ENCODE results near the gene C16orf54.
"Not testable (repeated sequence)": the region's sequence is repeated elsewhere in the genome, so short reads cannot be mapped to it uniquely, and the experiment has no call there.

The C16orf54 gene, protein sequence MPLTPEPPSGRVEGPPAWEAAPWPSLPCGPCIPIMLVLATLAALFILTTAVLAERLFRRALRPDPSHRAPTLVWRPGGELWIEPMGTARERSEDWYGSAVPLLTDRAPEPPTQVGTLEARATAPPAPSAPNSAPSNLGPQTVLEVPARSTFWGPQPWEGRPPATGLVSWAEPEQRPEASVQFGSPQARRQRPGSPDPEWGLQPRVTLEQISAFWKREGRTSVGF

DNA sequence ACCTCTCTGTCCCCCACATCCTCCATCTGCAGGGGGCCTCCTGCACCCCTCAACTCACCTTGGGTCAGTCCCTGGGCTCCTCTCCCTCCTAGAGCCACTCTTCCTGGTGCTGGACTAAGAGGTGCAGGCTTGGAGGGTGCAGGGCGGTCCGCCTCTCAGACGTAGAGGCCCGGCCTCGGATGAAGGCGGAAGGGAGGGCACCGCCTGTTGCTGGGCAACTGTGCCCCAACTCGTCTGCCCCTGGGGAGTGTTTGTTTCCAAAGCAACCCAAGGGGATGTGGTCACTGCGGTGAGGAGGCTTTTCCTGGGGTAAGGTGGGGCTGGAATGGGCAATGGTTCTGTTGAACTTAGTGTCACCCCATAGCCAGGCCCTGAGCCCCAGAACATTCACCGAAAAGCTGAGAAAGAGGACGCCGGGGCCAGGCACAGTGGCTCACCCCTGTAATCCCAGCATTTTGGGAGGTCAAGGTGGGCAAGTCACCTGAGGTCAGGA is at the start of gene C16orf54:
TSS of gene C16orf54 (minus strand) at position 138 of the 493 bp plus-strand sequence. CDS start 1,039 bp downstream, outside the sequence.
- H3K27ac ChIP-seq, result peak within 1 kb of the TSS; percentile 91 to 98 (median 96)
- H3K9ac ChIP-seq, result peak within 1 kb of the TSS; percentile 87 to 95 (median 90)
- peaks cover 22 to 41% (median 34%) of the 10 kb centered on the region in 11 experiments for H3K36me3 ChIP-seq
- H3K27me3 ChIP-seq, result no peaks in the 10 kb centered on the region
- peaks cover 50 to 92% (median 83%) of the 10 kb centered on the region in 10 experiments for H3K4me1 ChIP-seq
- H3K9me3 ChIP-seq (replicated peaks in 1 of 11), result peaks cover 4 to 21% (median 11%) of the 10 kb centered on the region in 11 experiments; a peak in 17 of 22 replicates
- peak within 1 kb of the TSS; percentile 88 to 100 (median 97) for H3K4me2 ChIP-seq
- peak within 1 kb of the TSS; percentile 72 to 93 (median 80) for H3K4me3 ChIP-seq
- TF ChIP-seq Cebpa-rat (IDR thresholded peaks at IDR 0.05), result 0 out of 22 replicates have a peak, but pooled peaks of 1 of the 11 experiments have one; percentile 5
- peaks cover 0 to 29% (median 0%) of the 10 kb centered on the region in 11 experiments; a peak in 4 of 22 replicates for H4K20me1 ChIP-seq

DNA sequence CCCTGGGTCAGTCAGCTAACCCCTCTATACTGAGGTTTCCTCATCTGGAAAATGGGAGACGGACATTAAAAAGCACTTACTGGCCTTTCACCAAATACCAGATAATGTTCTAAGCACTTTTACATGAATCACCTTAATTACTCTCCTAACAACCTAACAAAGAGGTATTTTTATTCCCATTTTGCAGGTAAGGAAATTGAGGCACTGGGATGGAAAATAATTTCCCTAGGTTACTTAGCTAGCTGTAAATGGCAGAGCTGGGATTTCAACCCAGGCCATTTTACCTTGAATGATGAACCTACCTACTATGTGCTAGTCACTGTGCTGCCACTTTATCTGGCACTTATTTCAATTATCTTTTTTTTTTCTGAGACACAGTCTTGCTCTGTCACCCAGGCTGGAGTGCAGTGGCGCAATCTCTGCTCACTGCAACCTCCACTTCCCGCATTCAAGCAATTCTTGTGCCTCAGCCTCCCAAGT is 48.5 kb upstream of the C16orf54 start:
- peaks cover 27 to 73% (median 68%) of the 10 kb centered on the region in 11 experiments for H3K36me3 ChIP-seq
- H3K4me2 ChIP-seq, result peak overlapping the region in 6 of 11 experiments; percentile 33 to 93 (median 88); a peak in 5 of 22 replicates
- 0 out of 22 replicates have a peak overlapping the region, but pooled peaks of 1 of the 11 experiments have one; percentile 25 for H3K9ac ChIP-seq

DNA sequence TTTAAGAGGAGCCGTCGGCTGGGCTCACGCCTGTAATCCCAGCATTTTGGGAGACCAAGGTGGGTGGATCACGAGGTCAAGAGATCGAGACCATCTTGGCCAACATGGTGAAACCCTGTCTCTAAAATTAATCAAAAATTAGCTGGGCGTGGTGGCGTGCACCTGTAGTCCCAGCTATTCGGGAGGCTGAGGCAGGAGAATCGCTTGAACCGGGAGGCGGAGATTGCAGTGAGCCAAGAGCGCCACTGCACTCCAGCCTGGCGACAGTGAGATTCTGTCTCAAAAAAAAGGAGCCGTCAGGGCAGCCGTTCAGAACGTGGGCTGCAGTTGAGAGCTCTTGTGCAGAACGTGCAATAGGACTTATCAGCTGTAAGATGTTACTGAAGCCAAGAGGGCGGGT is 47.4 kb upstream of the C16orf54 start:
- H3K4me1 ChIP-seq, result peaks cover 29 to 51% (median 42%) of the 10 kb centered on the region in 10 experiments
- H4K20me1 ChIP-seq, result peaks cover 0 to 45% (median 22%) of the 10 kb centered on the region in 11 experiments; a peak in 11 of 22 replicates
- not testable (repeated sequence) for H3K4me3 ChIP-seq; H3K27ac ChIP-seq; H3K9me3 ChIP-seq (replicated peaks in 1 of 11); H3K27me3 ChIP-seq
- H3K36me3 ChIP-seq, result peaks cover 16 to 61% (median 57%) of the 10 kb centered on the region in 11 experiments
- peak overlapping the region in 2 of 11 experiments; percentile 6 to 39; a peak in 4 of 22 replicates for H3K9ac ChIP-seq
- H3K4me2 ChIP-seq, result peak overlapping the region in 9 of 11 experiments; percentile 74 to 95 (median 90); a peak in 15 of 22 replicates

More for the DNA sequence above, 48.5 kb upstream of the C16orf54 start:
- no peak for TF ChIP-seq Cebpa-rat (IDR thresholded peaks at IDR 0.05)
- peaks cover 29 to 51% (median 41%) of the 10 kb centered on the region in 10 experiments for H3K4me1 ChIP-seq
- no peaks in the 10 kb centered on the region for H3K27me3 ChIP-seq
- no peak overlapping the region for H3K27ac ChIP-seq
- peaks cover 0 to 45% (median 22%) of the 10 kb centered on the region in 11 experiments; a peak in 11 of 22 replicates for H4K20me1 ChIP-seq
- H3K4me3 ChIP-seq, result no peak overlapping the region
- no peaks in the 10 kb centered on the region for H3K9me3 ChIP-seq (replicated peaks in 1 of 11)

DNA sequence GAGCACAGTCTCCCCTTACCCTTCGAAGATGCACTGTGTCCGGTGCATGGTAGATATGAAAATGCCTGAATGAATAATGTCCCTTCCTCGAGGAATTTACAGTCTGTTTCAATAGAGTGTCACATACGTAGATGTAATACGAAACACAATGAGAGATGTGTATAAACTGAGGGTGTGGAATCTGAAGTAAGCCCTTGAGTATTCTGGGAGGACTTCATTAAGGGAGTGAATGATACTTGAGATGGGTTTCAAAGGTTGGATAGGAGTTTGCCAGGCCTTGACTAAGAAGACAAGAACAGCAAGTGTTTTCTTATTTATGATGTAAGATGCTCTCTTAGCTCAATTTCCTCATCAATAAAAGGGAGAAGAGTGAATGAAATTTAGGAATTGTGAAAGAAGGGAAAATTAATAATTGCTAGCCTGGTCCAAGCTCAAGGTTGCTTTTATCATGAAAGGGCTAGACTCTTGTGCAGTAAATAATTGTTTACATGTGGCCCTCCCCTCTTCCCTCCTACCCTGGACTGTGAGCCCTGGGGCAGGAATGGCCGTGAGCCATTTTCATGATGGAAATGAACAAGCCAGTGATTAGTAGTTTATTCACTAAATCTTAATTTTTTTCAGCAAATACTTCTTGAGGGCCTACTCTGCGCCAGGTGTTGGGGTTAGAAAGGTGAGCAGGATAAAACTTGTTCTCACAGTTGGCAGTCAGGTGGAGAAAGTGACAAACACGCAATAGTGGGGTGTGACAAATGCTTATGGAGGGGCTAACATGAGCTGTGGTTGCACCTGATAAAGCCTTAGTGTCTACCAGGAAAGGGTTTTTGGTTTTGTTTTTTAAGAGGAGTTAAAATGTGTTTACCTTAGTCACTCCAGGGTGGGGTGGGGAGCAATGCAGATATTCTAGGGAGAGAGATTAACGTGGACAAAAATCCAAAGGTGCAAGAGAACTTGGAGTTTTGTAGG is 46.3 kb upstream of the C16orf54 start:
- peak overlapping the region in 9 of 11 experiments; percentile 84 to 96 (median 91); a peak in 13 of 22 replicates for H3K27ac ChIP-seq
- H3K36me3 ChIP-seq, result peaks cover 6 to 51% (median 47%) of the 10 kb centered on the region in 11 experiments
- peak overlapping the region; percentile 77 to 97 (median 94); a peak in 21 of 22 replicates for H3K9ac ChIP-seq
- H3K4me2 ChIP-seq, result peak overlapping the region; percentile 74 to 95 (median 89)
- H4K20me1 ChIP-seq, result peaks cover 0 to 44% (median 22%) of the 10 kb centered on the region in 11 experiments; a peak in 11 of 22 replicates
- H3K27me3 ChIP-seq, result no peaks in the 10 kb centered on the region
- peaks cover 29 to 51% (median 42%) of the 10 kb centered on the region in 10 experiments for H3K4me1 ChIP-seq
- peak overlapping the region; percentile 78 to 99 (median 94) for H3K4me3 ChIP-seq
- no peaks in the 10 kb centered on the region for H3K9me3 ChIP-seq (replicated peaks in 1 of 11)
- no peak for TF ChIP-seq Cebpa-rat (IDR thresholded peaks at IDR 0.05)

DNA sequence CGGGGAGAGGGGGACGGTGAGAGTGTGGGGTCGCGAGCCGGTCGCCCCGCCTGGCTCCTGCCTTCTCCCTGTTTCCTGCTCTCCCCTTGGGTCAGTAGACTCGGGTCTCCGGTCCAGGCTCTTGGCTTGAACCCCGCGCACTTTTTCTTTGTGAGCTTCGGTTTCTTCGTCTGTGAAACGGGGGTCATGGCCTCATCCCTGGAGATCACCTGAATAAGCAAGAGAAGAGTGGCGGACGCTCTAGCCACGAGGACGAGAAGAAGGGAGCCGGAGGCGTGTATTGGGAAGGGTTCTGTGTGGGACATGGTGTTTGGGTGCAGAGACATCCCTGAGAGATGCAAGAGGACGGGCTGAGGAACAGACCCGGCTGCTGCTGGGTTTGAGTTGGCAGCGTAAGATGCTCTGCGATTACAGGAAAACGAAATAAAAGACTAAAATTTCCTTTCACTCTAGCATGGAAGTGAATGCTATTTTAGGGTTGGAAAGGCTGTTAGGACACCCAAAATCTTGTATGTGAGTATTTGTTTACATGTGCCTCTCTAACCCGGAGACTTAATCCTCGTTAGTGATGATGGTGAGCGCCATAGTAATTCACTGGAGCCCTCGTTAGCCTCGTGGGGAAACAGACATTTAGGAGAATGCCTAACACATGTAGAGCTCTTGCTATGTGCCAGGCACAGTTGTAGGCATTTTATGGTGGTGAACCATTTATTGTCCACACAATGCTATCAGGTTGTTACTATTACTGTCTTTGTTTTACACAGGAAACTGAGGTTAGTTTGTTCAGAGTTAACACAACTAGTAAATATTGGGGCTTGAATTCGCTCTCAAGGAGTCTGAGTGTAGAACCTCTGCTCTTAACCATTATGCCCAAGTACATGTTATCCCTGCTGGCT is 45.4 kb upstream of the C16orf54 start:
- no peaks in the 10 kb centered on the region for H3K9me3 ChIP-seq (replicated peaks in 1 of 11)
- no peaks in the 10 kb centered on the region for H3K27me3 ChIP-seq
- H4K20me1 ChIP-seq, result peaks cover 0 to 35% (median 14%) of the 10 kb centered on the region in 11 experiments; a peak in 11 of 22 replicates
- H3K36me3 ChIP-seq, result peaks cover 0 to 42% (median 38%) of the 10 kb centered on the region in 11 experiments; a peak in 17 of 22 replicates
- peak overlapping the region; percentile 78 to 99 (median 94) for H3K4me3 ChIP-seq
- H3K4me2 ChIP-seq, result peak overlapping the region; percentile 74 to 95 (median 89)
- no peak for TF ChIP-seq Cebpa-rat (IDR thresholded peaks at IDR 0.05)
- peak overlapping the region; percentile 77 to 97 (median 94) for H3K9ac ChIP-seq
- H3K4me1 ChIP-seq, result peaks cover 29 to 51% (median 42%) of the 10 kb centered on the region in 10 experiments
- peak overlapping the region in 10 of 11 experiments; percentile 69 to 96 (median 90); a peak in 21 of 22 replicates for H3K27ac ChIP-seq

DNA sequence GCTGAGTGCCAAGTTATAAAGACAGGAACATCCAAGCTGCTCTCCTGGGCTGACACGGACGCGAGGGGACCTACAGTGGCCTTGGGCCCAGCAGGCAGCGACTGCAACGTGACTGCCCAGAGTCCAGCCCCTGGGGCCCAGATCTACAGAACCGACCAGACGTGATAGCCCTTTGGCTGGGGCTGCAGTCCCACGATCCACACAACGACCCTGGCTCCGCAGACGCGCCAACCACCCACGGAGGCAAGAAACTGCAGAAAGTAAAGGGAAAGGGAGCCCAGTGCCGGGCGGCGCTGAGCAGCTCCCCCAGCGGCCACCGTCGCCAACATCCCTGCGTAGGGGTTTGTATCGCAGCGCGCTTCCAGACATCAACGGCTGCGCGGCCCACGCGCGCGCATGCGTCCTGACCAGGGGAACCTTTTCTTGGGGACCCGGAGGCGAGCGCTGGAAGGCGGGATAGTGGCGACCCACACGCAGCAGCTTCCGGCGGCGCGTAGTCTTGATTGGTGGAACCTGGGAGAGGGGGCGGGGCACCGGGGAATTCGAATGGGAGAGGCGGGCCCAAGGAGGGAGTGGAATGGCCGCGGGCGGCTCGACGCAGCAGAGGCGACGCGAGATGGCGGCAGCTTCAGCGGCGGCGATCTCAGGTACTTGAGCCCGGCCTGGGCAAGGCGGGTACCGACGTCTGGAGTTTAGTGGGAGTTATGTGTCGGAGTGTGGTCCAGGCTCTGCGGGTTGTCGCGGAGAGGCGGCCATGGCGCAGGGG is 44.6 kb upstream of the C16orf54 start, which contains the start of gene KIF22:
TSS of gene KIF22 (plus strand) at position 569 of the 766 bp plus-strand sequence. CDS start at position 578, 9 bp downstream.
- peak within 1 kb of the TSS; percentile 88 to 96 (median 95) for H3K4me2 ChIP-seq
- H3K4me1 ChIP-seq, result peaks cover 29 to 51% (median 42%) of the 10 kb centered on the region in 10 experiments
- peak within 1 kb of the TSS; percentile 78 to 99 (median 94) for H3K4me3 ChIP-seq

More for the DNA sequence above, 44.6 kb upstream of the C16orf54 start, which contains the start of gene KIF22:
- Histone ChIP-seq H4K20me1 (peaks cover 0 to 28% (median 12%) of the 10 kb centered on the region in 11 experiments; a peak in 11 of 22 replicates), H3K27me3 (no peaks in the 10 kb centered on the region), H3K9me3 (replicated peaks in 1 of 11) (no peaks in the 10 kb centered on the region), H3K36me3 (peaks cover 0 to 34% (median 31%) of the 10 kb centered on the region in 11 experiments; a peak in 15 of 22 replicates), H3K27ac (peak within 1 kb of the TSS; percentile 72 to 96 (median 90)), H3K9ac (peak within 1 kb of the TSS; percentile 80 to 97 (median 94))
- no peak for TF ChIP-seq Cebpa-rat (IDR thresholded peaks at IDR 0.05)
